GM12872 (cell line): ENCODE data around the gene PHEX.

Source experiments
- TF ChIP-seq, protein P1 (sequence below): IDR thresholded peaks from 3 replicates; pipeline ENCODE4 v1.5.1; 2011; ENCODE audit warnings: low read depth, mild to moderate bottlenecking, low read length, moderate library complexity; ENCODE audit not compliant: insufficient read depth

PHEX gene

DNA sequence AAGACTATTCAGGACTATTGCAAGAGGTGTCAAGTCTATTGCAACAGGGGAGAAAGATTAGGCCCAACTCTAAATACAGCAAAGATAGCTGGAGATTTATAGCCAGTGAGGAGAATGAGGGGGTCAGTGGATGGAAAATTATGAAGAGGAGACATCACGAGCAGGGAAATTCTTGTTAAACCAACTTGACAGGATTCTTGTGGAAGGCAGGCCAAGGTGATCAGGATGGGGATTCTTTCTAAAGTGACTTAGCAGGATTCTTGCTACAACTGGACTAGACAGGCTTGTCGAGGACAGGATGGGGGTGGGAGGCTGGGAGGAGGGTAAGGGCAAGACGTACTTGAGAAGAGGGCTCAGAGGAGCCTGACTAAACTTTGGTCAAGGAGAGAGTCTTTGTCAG lies 89.0 kb downstream of the PHEX start:
- TF ChIP-seq, protein P1, sequence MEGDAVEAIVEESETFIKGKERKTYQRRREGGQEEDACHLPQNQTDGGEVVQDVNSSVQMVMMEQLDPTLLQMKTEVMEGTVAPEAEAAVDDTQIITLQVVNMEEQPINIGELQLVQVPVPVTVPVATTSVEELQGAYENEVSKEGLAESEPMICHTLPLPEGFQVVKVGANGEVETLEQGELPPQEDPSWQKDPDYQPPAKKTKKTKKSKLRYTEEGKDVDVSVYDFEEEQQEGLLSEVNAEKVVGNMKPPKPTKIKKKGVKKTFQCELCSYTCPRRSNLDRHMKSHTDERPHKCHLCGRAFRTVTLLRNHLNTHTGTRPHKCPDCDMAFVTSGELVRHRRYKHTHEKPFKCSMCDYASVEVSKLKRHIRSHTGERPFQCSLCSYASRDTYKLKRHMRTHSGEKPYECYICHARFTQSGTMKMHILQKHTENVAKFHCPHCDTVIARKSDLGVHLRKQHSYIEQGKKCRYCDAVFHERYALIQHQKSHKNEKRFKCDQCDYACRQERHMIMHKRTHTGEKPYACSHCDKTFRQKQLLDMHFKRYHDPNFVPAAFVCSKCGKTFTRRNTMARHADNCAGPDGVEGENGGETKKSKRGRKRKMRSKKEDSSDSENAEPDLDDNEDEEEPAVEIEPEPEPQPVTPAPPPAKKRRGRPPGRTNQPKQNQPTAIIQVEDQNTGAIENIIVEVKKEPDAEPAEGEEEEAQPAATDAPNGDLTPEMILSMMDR = no peak

GRCh38 chrX:22122510-22122909 lies 90.4 kb downstream of the PHEX start:
- TF ChIP-seq, protein P1 = no peak

- TF ChIP-seq, protein P1 = no peak
Observed at GRCh38 chrX:22124098-22124497, 92.0 kb downstream of the PHEX start.

DNA sequence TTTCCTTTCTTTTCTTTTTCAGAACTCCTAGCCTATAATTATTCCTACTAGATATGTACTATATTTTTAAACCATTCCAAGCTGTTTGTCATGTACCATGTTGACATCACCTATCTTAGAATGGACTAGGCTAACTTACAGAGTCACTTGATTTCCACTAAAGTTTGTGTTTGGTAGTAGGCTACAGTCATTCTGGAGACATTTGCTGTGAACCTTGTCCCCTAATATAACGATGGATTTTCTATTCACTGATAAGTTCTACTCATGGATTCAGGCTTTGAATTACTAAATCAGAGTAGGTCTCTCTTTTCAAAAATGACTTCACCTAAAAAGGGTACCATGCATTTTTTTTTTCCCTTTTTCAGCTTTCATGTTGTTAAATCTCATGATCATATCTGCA lies 93.4 kb downstream of the PHEX start:
- TF ChIP-seq, protein P1 = no peak

DNA sequence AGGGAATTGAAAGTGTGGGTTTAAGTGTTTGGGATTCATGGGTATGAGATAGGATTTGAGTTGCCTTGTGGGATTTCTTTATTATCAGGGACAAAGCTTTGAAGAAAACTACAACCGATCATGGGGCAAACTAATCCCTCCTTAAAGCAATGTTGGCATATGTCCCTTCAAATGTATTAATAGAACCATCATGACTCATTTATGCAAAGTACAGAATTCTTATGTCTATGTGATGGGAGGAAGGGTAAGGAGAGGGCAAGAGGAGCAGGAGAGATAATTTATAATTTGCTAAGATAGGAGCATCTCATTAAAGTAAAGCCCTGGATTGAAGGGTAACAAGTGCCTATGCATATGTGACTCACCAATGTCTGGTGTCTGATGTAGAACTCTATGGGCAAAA lies 94.2 kb downstream of the PHEX start:
- TF ChIP-seq, protein P1 = no peak

- TF ChIP-seq, protein P1 = no peak
Observed at GRCh38 chrX:22128961-22129360, 96.8 kb downstream of the PHEX start.

- TF ChIP-seq, protein P1 = no peak
Observed at GRCh38 chrX:22134681-22135080, 102.6 kb downstream of the PHEX start.
